GM20431 (cell line): ENCODE data around the gene FHAD1.

ENCODE experiments used
- in situ Hi-C: fragments of 300-500 bp; cut with MseI, MboI; formaldehyde crosslinking; loops from one replicate; pipeline ENCODE4 v1.15.0; 2020; ENCODE audit warnings: low sequenced_read_pairs; ENCODE audit not compliant: unreplicated experiment

The FHAD1 gene

DNA sequence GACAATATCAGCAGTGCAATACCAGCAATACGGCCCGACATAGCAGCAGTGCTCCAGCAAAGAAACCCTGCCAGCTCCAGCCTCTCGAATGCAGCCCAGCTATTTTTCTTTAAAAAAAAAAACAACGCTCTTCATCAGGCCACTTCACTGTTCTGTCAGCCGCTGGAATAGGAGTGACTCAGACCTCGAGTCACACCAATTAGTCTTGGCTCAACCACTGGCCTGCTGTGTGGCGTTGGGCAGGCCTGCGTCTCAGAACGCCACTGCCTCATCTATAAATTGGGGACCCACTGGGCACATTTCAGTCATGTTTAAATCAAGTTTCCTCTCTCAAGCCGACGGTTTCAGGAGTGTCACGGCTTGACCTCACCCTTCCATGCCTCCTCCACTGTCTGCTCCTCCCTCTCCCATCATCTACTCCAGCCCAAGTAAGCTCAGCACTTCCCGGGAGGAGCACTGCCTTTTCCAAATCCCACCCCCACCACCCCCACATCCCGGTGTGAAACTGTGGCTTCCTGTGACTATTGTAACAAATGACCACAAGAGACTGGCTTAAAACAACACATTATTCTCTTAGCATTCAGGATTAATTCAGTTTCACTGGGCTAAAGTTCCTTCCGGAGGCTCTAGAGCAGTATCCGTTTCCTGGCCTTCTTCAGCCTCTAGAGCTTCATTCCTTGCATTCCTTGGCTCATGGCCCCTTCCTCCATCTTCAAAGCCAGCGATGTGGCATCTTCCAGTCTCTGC, 90.8 kb downstream of the FHAD1 start:
- in situ Hi-C loops = no loop called here

GRCh38 chr1:15339570-15339969, 92.5 kb downstream of the FHAD1 start:
- in situ Hi-C loops = no loop called here

DNA sequence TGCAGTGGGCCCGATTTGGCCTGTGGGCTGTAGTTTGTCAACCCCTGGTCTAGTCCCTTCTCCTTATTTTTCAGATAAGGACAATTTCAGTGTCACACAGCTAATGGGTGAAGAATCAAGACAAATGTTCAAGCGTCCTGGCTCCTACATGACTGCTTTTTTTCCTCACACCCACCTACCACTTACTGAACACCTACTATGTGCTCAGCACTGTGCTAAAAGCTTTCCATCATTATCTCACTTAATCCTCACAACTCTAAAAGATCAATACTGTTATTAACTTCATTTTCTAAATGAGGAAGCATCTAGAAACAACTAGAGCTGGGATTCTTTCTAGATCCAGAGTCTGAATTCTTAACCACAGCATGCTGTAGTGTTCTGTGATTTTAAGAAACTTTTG, 94.2 kb downstream of the FHAD1 start:
- in situ Hi-C loops = no loop called here

DNA sequence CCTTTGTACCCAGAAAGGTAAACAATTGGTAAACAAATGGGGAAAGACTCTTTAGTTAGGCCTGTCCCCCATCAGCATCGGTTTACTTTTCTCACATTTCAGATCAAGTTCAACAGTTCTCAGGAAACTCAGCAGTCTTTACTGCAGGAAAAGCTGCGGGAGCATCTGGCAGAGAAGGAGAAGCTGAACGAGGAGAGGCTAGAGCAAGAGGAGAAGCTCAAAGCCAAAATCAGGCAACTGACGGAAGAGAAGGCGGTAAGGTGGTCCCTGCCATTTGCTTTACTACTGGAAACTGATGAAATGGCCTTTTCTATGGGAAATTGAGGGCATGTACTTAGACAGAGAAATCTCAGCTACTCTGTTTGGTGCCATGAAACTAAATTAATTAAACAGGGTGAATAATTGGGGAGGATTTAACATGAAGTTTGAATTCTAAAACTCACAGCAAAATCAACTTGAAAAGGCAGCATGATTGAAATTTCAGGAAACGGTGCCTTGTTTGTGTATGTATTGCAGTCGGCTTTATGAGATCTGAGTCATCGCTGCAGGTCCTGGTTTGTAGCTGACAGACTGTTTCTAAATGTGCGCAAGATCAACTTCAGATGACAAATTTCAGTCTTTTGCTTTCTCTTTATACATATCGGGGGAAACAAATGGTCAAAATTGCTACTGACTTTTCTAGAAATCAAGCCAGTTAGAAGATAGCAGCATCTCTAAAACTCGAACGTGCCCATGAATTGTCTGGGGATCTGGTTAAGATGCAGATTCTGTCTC, 94.8 kb downstream of the FHAD1 start:
- in situ Hi-C loops = no loop called here

- in situ Hi-C loops = no loop called here
Measured at GRCh38 chr1:15342408-15342967, 95.5 kb downstream of the FHAD1 start.

GRCh38 chr1:15343099-15343498, 96.1 kb downstream of the FHAD1 start:
- in situ Hi-C loops = no loop called here

DNA sequence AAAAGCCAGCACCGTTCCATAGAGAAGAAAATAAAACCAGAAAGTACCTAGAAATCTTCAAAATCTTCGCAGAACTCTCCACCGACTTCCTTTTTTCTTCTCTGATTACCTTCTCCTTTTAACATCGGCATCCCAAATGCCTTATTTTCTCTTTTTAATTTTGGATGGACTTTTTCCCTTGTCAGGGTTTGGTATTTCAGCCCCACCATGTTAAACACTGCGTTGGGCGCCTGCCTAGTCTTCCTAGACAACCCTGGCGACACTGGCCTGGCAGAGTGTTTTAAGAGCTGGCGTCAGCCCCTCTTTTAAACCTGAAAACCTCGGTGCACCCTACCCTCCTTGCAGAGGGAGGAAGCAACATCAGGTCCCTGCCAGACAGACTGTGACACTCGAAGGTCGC, 96.7 kb downstream of the FHAD1 start:
- in situ Hi-C loops = no loop called here

DNA sequence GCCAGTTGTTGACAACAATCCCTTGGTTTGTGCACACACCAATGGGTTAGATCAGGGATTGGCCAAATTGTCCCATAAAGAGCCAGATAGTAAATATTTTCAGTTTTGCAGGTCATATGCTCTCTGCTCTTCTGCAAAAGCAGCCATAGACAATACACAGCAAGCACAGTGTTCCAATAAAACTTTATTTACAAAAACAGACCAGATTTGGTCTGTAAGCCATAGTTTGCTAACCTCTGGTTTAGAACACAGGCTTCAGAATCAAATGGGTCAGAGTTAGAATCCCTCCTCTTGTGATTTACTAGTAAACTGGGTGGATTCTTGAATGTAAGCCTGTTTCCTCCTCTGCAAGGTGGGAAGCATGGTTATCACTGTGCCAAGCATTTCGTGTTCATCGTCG, 97.4 kb downstream of the FHAD1 start:
- in situ Hi-C loops = no loop called here

- in situ Hi-C loops = no loop called here
Measured at GRCh38 chr1:15344800-15345704, 98.0 kb downstream of the FHAD1 start.

GRCh38 chr1:15345705-15346345, 98.8 kb downstream of the FHAD1 start:
- in situ Hi-C loops = no loop called here

DNA sequence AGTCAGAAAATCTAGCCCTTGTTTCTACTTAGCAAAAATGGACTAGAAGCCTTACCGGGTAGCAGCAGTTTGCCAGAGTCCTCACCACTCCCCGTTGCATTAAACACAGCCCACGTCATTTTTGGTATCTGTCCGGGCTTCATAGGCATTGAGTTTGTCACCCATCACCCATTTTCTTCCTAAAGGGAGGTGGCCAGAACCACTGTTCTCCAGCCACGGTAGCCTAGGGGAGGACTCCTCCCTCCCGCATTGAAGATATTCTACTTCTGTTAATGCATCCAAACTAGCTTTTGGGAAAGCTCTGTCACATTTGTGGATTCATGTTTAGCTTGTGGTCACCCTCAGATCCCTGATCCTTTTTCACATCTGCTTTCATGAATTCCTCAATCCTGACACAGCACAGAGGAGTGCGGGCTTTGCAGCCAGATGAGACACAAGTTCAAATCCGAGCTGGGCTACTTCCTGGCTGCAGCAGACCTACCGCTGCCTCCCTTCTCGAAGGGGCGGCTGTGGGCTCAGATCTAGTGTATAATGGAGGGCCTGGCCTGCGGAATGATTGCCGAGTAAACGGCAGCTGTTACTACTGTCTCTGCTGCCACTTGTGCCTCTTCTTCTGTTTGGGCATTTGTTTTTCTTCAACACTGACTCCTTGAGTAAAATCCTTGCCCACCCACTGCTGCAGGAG, 99.5 kb downstream of the FHAD1 start:
- in situ Hi-C loops = no loop called here

GRCh38 chr1:15347182-15347581, 100.2 kb downstream of the FHAD1 start:
- in situ Hi-C loops = no loop called here

DNA sequence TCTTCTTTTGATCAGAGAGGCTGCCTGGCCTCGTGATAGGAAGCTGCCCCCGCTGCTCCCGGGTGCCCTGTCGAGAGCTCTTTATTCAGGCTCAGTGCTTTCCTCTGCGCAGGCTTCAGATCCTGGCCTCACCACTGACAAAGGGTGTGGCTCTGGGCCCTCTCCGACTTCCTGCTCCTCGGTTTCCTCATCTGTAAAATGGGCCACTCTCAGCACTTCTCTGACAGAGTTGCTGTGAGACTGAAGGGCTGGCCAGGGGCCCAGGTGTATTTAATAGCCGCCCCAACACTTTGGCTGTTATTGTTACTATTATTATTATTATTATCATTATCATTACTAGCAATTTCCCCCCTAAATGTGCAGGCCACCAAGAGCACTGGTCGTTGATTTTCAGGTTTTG, 101.6 kb downstream of the FHAD1 start:
- in situ Hi-C loops = no loop called here

- in situ Hi-C loops = no loop called here
Measured at GRCh38 chr1:15349133-15349532, 102.1 kb downstream of the FHAD1 start.

GRCh38 chr1:15350151-15350550, 103.1 kb downstream of the FHAD1 start:
- in situ Hi-C loops = loop anchor here (25.0 kb wide), 1 partner anchor 1262 kb away; the partner anchor contains the start of gene NBPF1

DNA sequence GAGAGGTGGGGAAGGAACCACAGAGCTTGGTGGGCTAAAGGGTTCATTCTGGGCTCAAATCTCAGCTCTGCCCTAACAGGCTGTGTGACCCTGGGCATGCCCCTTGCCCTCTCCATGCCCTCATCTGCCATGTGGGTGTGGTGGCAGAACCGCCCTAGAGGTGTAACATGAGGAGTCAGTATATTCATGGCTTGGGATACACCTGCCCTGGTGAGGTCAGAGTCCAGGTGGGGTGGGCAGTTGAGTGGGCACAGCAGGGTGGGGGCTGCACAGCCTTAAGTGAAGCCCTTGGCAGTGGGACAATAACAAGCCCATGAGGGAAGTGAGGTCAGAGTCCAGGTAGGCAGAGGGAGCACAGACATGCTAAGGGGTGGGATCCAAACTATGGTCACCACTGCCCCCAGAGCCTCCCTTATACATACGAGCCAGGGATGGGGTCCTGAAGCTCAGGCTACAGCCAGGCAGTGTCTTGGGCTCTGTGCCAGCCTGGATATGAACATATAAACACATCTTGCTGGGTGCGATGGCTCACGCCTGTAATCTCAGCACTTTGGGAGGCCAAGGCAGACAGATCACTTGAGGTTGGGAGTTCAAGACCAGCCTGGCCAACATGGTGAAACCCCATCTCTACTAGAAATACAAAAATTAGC, 103.7 kb downstream of the FHAD1 start:
- in situ Hi-C loops = loop anchor here (25.0 kb wide), 1 partner anchor 1262 kb away; the partner anchor contains the start of gene NBPF1

DNA sequence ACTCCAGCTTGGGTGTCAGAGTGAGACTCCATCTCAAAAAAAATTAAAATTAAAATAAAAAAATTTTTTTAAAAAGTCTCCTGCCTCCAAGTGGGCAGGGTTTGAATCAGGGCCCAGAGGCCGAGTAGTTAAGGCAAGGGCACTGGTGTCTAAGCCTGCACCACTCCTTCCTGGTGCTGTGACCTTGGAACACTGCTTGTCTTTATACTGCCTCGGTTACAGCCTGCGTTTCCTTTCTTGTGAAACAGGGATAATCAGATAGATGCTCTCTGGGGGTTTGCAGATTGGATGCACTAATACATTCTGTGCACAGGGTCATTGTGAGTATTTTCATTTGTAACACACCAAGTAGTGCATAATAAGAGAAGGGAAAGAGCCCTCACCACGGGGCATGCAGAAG, 104.3 kb downstream of the FHAD1 start:
- in situ Hi-C loops = loop anchor here (25.0 kb wide), 1 partner anchor 1261 kb away; the partner anchor contains the start of gene NBPF1

DNA sequence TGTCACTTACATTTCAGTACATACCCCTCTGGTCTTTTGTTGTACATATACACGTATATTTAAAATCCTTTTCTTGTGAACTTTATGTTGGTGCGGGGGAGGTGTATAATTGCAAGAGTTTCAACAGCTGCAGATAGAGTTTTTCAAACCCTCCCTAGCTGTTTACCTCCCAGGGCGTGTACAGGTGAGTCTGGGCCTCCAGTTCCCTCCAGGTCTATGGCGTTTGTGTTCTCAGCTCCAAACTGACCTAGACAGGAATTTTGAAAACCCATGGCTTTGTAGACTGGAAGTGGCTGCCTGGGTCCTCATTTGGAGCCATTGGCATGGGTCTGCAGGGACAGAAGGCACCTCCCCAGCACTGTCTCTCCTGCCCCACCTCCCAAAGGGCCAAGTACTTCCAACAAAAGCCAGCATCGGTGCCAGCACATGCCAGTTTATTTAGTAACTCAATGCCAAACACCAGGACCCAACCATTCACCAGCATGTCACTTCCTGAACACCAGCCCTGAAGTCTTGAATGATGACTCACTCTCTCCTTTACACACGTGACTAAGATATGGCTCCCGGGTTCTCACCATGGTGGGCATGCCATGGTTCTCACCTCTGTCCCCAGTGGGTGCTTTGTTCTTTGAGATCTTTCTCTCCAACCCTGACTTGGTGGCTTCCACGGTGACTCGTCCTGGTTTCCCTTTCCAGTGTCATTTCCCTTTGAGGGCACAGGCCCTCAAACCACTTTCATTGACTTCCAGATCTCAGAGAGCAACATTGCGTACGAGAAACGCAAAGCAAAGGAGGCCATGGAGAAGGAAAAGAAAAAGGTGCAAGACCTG, 105.3 kb downstream of the FHAD1 start:
- in situ Hi-C loops = loop anchor here (25.0 kb wide), 1 partner anchor 1260 kb away; the partner anchor contains the start of gene NBPF1
